NCI-H460 (cell line): ENCODE measurements around the gene CAMTA1. TPM values are rescaled to one million over a fixed set of nuclear protein-coding genes. Genes with fewer than 3 reads are reported as not detected.
A peak's percentile ranks its signal among the peaks of the same experiment; 100 is the strongest.

Experiments
- DNase-seq: peaks from one replicate; pipeline ENCODE4 v3.0.0-alpha.2; 2016; ENCODE audit warnings: low read depth; ENCODE audit errors: extremely low read depth
- total RNA-seq: library from RNA; depleted of rRNA; stranded (reverse); fragments of >200 nt; shearing (Covaris generic); gene quantifications from 2 replicates; pipeline ENCODE4 v1.2.3, GENCODE V29; 2014

Gene CAMTA1
- total RNA-seq, 1 experiment from 2014 or later = 39.9 TPM

DNA sequence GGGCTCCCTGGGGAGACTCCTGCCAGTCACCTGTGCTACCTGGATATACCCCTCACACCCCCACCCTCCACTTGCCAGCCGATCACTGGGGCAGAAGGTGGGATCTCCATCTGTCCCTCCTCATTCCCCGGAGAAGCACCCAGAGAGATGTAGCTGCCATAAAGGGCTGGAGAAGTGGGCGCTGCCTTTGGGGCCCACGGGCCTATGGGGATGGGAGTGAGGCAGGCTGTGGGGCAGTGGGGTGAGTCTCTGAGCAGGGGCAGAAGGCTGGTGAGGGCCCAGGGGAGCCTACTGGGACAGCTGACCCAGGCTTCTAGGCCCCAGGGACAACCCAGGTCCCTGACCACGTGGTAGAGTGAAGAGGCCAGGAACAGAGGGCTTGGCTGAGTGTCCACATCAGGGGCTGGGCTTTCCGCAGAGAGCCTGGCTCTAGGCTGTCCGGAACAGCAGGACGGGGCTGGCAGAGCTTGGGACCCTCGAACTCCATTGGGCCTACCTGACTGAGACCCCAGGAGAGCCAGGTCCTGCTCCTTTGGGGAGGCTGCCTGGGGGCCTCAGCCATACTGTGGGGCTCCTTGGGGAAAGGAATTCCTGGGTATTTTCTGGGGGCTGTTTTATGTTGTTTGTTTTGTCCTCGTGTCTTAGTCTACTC lies 780.0 kb downstream of the CAMTA1 start:
- DNase-seq = no peak

DNA sequence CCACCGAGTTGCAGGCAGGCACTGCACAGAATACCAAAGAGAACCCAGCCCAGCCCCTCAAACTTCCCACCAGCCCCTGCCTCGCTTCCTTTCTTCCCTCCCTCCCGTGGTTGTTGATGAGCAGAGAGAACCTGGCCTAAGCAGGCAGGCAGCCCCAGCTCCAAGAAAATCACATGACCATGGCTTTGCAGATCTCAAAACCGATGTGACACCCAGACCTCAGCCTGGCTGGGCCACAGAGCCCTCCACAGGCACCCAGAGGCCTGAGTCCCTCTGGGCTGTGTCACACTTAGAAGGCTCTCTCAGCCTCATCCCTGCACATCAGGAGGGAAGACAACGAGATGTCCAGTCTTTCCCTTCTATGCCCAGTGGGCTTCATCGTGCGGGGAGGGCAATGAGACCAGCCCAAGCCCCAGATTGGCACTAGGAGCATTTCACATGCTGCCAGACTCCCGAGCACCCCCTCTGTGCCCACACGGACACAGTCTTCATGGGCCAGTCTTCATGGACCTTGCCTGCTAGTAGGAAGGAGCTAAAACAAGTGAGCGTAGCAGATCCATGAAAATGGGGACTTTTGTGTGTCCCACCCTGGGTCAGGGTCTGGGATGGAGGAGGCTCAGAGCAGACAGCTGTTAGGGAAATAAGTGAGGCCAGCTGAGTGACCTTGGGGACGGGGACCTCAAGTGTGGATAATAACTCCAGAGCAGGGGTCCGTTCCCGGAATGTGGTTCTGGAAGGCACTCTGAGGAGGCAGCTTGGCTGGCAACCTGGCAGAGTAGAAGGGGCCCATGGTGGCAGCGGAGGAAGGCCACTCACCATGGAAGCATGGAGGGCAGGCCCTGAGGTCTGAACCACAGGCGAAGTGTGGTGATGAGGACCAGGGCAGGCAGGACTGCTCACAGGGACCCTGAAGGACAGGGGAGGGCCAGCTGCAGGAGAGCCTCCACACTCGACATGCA lies 781.4 kb downstream of the CAMTA1 start:
- no peak for DNase-seq

DNA sequence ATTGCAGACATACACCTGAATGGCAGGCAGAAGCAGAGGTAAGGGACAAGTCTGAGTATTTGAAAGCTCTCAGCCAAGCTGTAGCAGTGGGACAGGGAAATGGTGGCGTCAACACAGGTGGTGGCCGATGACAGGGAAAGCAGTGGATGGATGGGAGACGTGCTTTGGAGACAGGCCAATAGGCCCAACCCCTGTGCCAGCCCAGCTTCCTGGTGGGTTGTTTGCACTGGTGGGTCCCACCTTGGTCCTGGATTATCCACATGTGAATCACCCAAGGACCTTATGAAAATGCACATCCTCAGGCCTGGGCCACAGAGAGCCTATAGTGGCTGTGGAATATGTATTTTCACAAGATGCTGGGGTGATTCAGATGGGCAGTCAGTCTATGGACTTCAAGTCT lies 782.1 kb downstream of the CAMTA1 start:
- DNase-seq = no peak

DNA sequence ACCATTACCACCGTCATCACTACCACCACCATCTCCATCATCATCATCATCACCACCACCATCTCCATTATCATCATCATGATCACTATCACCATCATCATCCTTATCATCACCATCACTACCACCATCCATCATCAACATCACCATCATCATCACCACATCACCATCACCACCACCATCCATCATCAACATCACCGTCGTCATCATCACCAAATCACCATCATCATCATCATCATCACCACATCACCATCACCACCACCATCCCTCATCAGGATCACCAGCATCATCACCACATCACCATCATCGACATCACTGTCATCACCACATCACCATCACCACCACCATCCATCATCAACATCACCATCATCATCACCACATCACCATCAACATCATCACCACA lies 782.8 kb downstream of the CAMTA1 start:
- DNase-seq = no peak

DNA sequence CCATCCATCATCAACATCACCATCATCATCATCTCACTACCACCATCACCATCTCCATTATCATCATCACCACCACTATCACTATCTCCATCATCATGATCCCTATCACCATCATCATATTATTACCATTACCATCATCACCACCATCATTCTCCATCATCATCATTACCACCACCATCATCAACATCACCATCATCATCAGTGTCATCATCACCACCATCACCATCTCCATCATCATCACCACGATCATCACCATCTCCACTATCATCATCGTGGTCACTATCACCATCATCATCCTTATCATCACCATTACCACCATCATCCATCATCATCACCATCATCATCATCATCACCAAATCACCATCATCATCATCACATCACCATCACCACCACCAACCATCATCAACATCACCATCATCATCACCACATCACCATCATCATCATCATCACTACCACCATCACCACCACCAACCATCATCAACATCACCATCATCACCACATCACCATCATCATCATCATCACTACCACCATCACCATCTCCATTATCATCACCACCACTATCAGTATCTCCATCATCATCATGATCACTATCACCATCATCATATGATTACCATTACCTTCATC lies 783.8 kb downstream of the CAMTA1 start:
- no peak for DNase-seq

DNA sequence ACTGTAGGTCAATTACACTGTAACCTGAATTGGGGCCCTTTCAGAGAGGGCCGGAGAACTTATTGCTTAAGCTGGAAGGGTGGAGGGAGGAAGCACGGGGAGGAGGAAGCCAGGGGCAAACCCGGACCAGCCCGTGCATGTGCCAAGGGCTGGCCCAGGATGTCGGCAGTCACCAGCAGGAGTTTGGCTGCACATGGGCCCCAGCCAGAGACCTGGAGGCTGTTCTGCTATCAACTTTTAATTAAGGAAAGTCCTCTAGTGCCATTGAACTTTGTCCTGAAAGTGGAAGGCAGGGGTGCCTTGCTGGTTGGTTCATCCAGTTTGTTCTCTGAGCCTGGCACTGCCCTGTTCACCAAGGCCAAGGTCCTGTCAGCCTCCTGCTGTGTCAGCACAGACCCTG lies 785.1 kb downstream of the CAMTA1 start:
- DNase-seq = no peak

DNA sequence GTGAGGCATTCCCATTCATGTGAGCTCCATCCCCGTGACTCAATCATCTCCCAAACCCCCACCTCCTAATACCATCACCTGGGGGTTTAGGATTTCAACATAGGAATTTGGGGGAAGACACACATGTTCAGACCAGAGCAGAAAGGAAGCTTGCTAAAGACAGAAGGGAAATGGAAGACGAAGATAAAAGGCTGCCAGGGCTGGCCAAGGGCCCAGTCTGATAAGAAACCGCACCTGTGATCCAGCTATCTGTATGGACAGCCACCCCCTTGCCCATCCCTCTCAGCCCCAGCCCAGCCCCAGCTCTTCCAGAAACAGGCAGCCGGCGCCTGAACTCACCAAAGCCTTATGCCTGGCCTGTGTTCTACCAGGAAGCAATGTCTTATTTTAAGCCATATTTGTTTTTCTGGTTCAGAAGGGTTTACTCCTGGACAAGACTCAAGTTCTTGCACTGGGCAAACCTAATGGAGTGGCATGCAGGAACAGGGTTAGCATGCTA lies 787.4 kb downstream of the CAMTA1 start:
- DNase-seq = no peak

DNA sequence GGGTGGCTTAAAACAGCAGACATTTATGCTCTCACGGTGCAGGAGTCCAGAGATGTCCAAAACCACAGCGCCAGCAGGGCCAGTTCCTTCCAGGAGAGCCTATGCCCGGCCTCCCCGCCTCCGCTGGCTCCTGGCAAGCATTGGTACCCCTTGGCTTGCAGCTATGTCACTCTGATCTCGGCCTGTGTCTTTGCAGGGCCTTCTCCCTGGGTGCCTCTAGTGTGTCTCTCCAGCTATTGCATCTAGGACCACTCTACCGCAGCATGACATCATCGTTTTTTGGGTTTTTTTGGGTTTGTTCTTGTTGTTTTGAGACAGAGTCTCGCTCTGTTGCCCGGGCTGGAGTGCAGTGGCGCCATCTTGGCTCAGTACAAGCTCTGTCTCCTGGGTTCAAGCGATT lies 788.2 kb downstream of the CAMTA1 start:
- DNase-seq = no peak

DNA sequence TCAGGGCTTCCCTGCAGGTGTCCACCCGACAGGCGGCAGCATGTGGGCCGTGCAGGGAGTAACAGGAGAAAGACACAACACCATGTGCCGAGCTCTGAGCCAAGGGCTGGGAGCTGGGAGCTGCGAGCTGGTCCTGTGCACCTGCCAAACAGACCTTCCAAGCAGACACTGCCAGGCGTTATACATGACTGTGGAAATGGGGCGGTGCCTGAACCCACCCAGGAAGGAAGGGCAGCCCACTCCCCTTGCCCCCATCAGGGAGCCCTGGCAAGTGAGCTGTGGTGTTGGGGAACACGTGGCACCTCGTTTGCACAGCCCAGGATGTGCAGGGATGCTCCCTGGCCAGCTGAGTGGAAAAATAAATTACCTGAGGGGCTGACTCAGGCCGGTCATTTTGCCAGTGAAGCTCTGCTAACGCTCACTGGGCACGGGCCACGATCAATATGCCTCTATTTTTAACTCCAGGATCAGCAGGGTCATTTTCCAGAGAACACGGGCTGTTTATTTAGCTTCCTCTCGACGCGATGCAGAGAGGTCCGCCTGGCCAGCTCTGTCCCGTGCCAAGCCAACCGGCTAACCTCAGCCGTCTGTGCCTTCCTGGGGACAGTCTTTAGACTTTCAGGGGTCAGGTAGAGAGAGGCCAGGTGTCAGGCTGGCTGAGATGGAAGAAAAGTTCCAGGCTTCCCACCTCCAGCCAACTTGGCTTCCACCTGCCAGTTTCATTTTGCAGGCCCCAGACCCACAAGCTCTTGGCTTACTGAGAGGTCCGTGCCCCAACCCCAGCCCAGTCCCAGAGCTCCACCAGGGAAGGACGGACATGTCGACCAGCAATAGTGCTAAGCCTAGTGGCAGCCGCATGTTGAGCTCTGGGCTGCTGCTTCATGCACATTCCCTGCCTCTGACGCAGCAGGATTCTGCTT lies 789.1 kb downstream of the CAMTA1 start:
- DNase-seq = no peak

DNA sequence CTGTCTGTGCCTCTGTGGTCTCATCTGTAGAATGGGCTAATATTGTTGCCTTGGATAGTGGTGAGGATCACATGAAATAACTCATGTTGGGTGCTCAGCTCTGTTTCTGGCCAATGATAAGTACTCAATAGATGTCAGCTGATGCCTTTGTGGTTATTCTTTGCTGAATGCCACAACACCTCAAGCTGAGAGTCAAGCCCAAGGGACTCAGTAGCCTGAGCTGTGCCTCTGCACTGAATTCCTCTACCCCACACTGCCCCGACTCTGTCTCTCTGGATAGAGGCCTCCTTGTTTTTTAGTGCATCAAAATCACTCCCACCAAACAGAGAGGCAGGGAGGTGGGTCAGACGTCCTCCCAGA lies 789.8 kb downstream of the CAMTA1 start:
- no peak for DNase-seq

DNA sequence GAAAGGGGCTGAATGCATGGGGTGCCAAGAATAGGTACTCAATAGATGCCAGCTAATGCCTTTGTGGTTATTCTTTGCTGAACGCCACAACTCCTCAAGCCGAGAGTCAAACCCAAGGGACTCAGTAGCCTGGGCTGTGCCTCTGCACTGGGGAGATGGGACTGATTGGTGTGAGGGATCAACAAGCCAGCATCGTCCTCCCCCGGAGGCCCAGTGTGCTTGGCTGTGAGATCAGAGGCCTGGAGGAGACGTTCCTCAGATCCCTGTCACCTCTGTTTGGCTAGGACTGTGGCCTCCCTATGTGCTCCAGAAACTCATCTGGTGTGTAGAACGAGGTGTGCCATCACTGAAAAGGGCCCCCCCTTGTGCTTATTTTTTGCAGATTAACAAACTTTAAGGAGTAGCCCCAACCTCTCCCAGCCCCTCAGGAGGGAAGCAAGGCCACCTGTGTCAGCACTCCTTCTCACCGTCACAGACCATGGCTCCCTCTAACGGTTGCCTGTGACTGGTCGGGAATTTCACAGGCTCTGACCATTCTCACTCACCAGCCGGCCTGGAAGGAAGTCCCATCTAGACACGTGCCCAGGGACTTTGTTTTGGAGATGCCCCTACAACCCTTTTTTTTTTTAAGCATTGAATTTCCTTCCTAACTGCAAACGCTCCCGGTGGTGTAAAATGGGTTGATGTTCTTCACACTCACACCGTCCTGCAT lies 791.8 kb downstream of the CAMTA1 start:
- peak; percentile 12 for DNase-seq

DNA sequence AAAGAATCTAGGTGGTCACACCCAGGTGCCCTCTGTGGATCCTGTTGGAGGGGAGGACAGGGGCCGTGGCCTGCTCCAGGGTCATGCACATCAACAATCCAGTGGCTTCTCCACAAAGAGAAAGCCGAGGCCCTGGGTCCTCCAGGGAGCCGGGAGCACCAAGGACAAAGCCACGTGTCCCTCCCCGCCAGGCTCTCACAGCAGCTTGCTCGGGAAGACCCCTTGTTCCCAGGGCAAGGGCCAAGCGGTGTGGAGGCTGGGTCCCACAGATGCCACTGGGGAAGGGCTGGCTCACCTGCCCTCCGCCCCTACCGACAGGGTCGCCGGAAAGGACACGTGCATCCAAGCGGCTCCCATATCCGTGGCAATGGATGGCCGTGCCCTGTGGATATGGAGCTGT lies 793.0 kb downstream of the CAMTA1 start:
- DNase-seq = no peak

DNA sequence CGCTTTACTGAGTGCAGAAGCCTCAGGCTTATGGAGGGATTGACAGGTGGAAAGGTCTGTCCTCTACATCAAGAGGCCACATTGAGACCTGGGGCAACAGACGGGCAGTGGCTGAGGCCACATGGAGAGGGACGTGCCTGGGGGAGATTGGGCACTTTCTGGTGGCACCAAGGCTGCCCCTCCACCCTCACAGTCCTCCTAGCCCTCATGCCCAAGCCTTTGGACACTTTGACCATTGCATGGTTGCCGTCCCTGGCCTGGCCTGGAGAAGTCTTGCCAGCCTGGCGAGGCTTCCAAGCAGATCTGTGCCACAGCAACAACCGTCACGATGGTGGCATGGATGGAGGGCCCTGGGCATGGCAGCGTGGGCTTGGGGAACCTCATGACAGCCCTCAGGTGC lies 793.8 kb downstream of the CAMTA1 start:
- no peak for DNase-seq

DNA sequence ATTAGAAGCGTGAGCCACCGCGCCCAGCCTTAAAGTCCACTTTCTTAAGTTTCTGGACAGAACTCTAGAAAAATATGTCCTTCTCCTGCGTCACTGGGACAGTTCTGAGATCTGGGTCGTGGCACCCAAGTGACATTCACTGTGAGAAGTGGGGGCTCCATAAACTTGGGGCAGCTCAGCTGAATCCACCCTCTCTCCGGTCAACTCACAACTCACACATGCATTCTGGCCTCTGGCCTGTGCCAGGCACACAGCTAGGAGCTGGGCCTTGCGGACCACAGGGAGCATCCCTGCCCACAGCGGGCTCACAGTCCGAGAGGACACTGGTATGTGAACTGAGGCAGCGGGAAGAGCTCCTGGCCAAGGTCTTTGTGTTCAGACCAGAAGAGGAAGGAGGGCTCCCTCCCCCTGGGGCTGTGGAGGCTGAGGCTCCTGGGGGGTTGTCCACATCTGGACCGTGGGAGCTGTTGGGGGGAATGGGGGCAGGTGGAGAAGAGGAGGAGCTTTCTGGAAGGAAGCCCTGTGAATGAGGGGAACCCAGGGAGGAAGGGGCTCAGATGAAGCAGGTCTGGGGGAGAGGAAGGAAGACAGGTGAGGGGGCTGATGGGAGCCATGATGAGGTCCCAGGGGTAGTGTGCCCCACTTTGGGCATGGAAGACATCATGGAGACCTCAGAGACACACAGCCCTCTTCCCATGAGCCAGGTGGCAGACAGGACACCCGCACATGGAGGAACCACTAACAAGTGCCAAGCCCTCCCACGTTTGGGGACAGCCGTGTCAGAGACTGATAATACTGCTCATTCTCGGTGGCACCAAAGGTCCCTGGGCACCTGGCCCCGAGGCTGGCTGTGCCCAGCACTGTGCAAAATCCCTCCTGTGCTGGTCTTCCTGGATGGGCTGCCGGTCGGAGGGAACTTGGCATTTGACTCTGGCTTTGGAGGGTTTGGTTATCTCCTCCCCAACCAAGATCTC lies 794.9 kb downstream of the CAMTA1 start:
- no peak for DNase-seq

DNA sequence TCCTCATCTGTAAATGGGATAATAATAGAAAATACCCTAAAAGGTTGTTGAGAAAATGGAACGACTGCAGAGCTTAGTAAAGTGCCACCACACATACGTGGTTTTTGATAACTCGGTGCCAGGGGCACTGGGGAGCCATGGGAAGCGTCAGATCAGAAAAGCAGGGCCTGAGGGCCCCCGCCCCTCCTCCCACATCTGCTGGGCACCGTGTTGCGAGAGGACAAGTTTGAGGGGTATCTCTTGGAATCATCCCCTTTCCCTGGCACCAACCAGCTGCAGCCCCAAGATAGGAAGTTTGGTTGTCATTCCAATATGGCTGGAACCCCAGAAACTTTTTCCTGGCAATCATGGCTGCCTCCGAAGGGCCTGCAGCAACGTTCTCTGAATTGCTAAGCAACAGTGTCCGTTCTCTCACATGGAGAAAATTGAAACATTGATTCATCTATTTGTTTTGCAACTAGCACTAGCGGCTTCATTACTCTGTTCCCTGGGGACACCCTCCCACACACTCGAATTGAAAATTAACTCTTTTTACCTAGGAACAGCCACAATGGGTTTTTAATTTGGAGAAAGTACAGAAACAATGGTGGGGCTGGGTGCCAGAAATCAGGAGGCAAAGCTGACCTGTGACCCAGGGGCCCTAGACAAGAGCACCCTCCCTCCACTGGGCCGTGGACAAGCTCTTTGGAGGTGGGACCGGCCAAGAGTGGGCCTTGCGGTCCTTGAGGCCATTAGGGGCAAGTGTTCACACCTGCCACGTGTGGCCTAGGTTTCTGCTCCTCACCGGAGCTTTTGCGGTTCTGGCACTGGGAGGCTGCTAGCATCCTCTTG lies 795.9 kb downstream of the CAMTA1 start:
- DNase-seq = no peak

DNA sequence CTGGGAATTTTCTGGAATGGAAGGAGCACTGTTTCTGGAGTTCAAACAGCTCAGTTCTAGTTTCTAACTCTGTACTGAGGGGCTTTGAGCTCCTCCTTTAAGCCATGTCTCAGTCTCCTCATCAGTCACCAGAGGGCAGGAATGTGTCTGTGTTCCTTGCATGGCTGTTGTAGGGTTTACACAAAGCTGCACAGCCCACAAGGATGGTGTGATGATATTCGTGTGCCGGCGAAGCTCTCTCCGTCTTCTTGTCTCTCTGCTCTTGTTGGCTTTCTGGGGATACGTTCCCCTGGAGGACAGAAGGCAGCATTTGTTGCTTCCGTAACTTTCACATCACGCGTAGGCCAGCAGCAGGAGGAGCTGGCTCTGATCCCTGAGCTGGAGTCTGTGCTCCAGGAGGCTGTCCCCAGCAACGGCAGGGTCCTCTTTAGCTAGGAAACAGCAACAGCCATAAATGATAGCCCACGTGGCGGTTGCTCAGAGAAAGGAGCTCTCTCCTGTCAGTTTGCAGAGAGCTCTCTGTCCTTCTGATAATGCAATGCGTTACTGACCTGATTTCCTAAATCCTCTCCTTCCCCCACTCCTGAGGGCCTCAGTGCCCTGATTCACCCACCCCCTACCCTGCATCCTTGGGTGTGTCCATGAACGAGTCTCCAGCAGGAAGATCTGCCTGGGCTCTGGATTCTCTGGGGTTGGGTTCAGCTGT lies 796.7 kb downstream of the CAMTA1 start:
- DNase-seq = no peak

DNA sequence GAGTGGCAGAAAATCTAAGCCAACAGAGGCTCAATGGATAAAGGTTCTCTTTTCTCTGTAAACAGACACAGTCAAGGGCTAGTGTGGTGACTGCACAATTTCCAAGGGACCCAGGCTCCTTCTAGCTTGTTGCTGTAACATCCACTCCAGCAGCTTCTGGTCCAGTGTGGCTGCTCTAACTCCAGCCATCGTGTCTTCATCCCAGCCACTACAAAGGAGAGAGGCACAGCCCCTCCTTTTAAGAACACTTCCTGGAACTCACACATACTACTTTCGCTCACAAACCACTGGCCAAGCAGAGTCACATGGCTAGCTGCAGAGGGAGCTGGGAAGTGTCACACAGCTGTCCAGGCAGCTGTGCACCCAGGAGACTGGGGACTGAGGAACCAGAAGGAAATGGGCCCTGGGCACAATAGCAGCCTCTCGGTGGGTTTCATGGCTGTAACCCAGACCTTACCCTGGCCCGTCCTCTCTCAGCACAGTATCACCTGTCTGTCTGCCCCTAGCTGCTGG lies 797.3 kb downstream of the CAMTA1 start:
- no peak for DNase-seq
